HG03342 (cell line): ENCODE measurements around the gene NAPA.

ENCODE experiments used
- ATAC-seq: cut with Tn5 transposase; IDR thresholded peaks from one replicate; pipeline ENCODE4 v1.9.1; 2021; ENCODE audit warnings: mild to moderate bottlenecking, moderate library complexity; ENCODE audit not compliant: unreplicated experiment

Gene NAPA

DNA sequence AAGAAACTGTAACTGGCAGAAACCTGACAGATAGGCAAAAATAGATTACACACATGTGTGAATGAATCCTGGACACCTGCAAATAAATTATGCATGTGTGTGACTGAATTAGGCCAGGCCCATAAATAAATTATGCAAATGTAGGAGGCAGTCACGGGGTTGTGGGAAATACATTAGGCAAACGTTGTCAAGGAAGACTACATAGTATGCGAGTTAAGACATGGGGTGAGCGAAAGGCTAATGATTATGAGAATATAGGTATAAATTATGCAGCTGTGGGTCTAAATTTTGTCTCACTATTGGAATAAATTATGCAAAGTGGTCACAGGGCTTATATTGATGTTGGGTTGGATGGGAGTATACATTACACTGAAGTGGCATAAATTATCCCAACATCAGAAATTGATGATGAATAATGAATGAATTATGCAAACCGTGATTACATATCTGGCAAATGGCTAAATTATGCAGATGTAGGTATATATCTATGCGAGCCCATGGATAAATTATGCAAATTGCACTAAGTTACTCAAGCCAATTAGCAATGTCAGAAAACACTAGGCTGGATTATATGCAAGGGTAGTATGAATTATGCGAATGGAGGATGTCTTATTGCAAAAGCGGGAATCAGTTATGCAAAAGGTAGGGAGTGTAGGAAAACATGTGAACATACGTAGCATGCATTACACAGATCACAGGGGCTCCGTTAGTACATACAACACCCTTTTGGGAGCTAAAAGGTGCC lies 50.0 kb downstream of the NAPA start:
- ATAC-seq, result no peak

DNA sequence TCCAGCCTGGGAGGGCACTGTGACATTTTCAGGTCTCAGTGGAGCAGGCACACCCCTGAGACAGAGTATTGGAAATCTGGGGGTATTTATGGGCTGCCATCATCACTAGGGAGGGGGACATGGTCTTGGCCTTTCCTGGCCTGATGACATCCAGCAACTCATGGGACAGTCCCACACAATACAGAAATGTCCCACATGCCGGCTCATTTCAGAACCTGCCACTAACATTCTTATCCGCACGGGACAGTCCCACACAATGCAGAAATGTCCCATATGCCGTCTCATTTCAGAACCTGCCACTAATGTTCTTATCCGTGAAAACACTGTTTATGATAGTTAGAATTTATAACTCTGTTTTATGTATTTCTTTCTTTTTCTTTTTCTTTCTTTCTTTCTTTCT lies 53.0 kb downstream of the NAPA start:
- ATAC-seq, result no peak

- ATAC-seq, result no peak
Observed at GRCh38 chr19:47459477-47459876, 55.4 kb downstream of the NAPA start.

DNA sequence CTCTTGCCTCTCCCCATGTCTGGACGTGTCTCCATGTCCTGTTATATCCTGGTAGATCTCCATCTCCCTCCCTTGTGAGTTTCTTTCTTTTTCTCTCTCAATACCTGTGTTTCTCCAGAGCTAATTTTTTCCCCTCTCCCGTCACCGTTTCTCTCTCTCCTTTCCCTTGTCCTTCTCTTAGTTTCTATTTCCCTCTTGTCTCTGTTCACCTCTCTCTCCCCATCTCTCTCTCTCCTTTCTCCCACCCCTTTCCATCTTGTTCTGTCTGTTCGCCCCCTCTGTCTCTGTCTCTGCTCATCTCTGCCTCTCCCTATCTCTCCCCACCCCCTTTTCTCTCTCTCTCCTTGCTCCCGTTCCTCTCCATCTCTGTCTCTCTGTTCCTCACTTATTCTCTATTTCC lies 56.2 kb downstream of the NAPA start:
- no peak for ATAC-seq

- ATAC-seq, result no peak
Observed at GRCh38 chr19:47456721-47457474, 58.0 kb downstream of the NAPA start.

- no peak for ATAC-seq
Observed at GRCh38 chr19:47450478-47450877, 64.4 kb downstream of the NAPA start.

- ATAC-seq, result no peak
Observed at GRCh38 chr19:47448360-47448727, 66.5 kb downstream of the NAPA start.

- ATAC-seq, result no peak
Observed at GRCh38 chr19:47447470-47448359, 67.1 kb downstream of the NAPA start.

GRCh38 chr19:47446534-47447469 lies 68.1 kb downstream of the NAPA start:
- no peak for ATAC-seq

DNA sequence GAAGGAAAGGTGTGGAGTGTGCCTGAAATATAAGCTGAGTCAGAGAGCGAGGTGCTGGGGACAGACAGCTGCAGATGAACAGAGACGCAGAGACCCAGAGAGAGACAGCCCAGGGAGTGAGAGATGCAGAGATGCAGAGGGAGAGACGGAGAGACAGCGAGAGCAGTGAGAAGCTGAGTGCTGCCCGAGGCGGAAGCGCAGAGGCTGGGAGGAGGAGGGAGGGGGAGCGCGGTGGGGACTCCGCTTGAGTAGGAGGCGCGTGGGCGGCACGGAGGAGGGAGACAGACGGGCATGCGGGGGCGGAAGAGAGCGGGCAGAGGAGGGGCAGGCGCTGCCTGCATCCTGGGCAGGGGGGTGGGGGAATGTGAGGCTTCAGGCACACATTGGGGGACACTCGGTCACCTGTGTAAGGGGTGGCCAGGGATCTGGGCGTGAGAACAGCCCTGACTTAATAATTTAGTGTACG lies 68.9 kb downstream of the NAPA start:
- no peak for ATAC-seq

- no peak for ATAC-seq
Observed at GRCh38 chr19:47445527-47445926, 69.3 kb downstream of the NAPA start.

DNA sequence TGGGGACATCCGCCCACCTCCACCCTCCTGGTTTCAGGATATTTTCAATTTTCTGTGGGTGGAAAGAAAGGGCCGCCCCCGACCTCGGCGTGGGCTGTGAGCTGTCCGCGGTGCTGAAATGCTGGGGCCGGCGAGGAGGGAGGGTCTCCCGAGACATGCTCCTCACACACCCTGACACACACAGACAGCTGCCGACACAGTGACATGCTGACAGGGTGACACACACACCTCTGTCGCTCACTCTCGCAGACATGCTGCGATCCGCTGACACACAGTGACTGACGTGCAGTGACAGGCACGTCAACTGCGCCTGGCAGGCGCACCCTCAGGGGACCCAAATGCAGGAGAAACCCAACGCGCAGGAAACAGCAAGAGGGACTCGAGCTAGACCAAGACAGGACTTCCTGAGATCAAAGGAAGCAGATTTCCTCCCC lies 70.5 kb downstream of the NAPA start:
- ATAC-seq, result no peak

DNA sequence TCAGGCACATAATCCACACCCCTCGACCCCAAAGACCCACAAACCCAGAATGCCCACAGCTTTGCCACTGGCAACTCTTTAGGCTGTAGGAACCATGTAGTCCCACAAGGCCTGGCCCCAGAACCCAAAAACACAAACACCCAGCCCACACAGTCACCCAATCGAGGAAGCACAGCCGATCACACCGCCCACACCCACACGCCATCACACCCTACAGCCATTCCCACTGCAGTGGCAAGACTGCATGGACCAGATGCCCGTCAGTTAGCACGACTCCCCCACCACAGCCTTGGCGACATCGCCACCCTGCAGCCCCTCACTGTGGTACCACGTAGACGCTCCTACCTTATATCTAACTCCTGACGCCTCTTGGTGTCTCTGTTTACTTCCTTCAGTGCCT lies 71.5 kb downstream of the NAPA start:
- ATAC-seq, result no peak

DNA sequence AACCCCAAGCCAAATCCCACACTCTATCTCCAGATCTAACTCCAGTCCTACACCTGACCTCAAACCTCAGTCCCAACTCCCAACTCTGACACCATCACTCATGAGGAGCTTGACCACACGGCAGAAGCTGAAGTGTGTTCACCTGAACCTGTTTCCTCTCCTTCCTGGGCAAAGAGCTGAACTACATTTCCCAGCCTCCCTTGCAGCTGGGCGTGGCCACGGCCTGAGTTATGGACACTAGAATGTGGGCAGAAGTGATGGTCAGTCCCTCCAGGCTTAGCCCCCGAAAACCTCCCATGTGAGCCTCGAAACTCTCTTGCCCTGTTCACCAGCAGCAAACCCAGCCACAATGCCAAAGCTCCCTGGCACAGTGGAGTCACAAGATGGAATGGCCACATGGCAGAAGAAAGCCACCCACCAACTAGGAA lies 76.1 kb downstream of the NAPA start:
- no peak for ATAC-seq
